Heart left ventricle (tissue), 13 donors: ENCODE results near the gene ERBB4.

Experiments
- POLR2A ChIP-seq, 2 donors: fragments of 450-650 bp; IDR thresholded peaks; one replicate each; pipeline ENCODE4 v1.6.1; 2017; ENCODE audit warnings: antibody characterized with exemption in 2 of 2, mild to moderate bottlenecking in 2 of 2, moderate library complexity in 2 of 2
- TF ChIP-seq, protein P1 (sequence below), 12 donors: fragments of 200-600 bp; sonication (generic) in 4 of 12; IDR thresholded peaks; one replicate each; pipeline versions ENCODE4 v1.5.0 to v1.8.0; 2018 to 2022; ENCODE audit warnings: antibody characterized with exemption in 12 of 12, mild to moderate bottlenecking in 5 of 12
- donor health status: ischemic (EF 13 %, LVEDD 7.1; RV severe dilation, severe dysfunction).
- donor health status: DM: no; HTN: yes; CAD: no.
- donor health status: DM: no; HTN: no; CAD: no.
- donor health status: ischemic (EF 25% LVEDD 6.9; RV normal size, moderate dysfunction).
- donor health status: ischemic (EF 25% LVEDD 5.7; RV mildly dilated, moderate dysfunction).
- donor health status: ischemic (EF 35%, LVEDD 5.7; RV mildly dilated, moderate dysfunction).
- donor health status: nonischemic (EF 11% LVEDD 7.7; RV severe dilation, severe dysfunction).
- donor health status: DM: yes; HTN: yes; CAD: no.
- donor health status: PGD.
- donor health status: ischemic (EF 29% LVEDD 5.4; RV normal size, mild dysfunction).
- donor health status: nonischemic (EF 23%, LVEDD 6.1; RV moderate dilation, normal function).

DNA sequence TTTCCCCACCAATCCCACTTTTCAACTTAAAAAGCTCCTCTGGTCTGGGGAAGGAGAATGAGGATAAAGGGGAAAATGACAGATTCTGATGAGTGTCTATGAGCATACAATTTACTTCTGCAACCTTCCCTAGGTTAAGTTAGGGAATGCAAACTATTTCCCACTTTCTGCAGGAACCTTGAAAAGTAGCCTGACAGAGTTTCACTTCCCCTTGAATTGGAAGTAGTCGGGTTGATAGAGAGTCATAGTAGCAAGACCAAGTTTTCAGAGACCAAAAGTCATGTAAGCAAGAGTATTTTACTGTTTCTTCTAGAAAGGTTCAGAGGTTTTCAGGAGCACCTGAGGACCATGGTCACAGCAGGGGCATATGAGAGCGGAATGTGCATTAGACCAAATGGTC lies 1167.1 kb downstream of the ERBB4 start:
- TF ChIP-seq POLR2A (IDR thresholded peaks at IDR 0.05), result no peak
- TF ChIP-seq, protein P1, sequence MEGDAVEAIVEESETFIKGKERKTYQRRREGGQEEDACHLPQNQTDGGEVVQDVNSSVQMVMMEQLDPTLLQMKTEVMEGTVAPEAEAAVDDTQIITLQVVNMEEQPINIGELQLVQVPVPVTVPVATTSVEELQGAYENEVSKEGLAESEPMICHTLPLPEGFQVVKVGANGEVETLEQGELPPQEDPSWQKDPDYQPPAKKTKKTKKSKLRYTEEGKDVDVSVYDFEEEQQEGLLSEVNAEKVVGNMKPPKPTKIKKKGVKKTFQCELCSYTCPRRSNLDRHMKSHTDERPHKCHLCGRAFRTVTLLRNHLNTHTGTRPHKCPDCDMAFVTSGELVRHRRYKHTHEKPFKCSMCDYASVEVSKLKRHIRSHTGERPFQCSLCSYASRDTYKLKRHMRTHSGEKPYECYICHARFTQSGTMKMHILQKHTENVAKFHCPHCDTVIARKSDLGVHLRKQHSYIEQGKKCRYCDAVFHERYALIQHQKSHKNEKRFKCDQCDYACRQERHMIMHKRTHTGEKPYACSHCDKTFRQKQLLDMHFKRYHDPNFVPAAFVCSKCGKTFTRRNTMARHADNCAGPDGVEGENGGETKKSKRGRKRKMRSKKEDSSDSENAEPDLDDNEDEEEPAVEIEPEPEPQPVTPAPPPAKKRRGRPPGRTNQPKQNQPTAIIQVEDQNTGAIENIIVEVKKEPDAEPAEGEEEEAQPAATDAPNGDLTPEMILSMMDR (IDR thresholded peaks at IDR 0.05), result no peak
